ENCODE data around the gene IL20. TPM values are rescaled to one million over a fixed set of nuclear protein-coding genes. Genes with fewer than 3 reads are reported as not detected.
A peak's percentile ranks its signal among the peaks of the same experiment; 100 is the strongest.

IL20 gene
- total and polyA plus RNA-seq, 2 of the 13 experiments (the other 11 are each of a cell fraction or from before 2014, with no cell fraction given) = 0.05 TPM; not detected in 1

DNA sequence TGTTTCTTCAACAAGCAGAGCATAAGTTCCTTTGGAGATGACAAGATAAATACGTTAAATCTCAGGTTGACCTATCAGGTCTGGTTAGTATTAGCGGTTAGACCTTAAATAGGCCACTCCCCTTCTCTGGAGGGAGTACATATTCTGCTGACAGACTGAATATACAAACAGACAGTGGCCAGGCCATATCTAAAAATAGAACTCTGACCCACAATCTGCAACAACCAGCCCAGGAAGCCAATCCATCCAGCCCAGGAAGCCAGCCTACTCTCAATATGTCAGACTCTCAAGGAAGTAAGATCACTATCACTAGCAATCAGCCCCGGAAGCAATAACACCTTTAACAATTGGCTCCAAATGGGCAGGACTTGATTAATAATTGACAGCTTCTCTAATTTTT lies 6.7 kb downstream of the IL20 start:
- FAIRE-seq (no peak), ATAC-seq (no peak), DNase-seq (ENCODE audit: low spot score) (no peak)
- H3K9ac ChIP-seq (ENCODE audit: insufficient read depth, low read depth, low read length) = no peak overlapping the region
- no peaks in the 10 kb centered on the region for H3K79me2 ChIP-seq (ENCODE audit: insufficient read depth, low read length)
- no peak overlapping the region for H3K4me3 ChIP-seq (replicated peaks in 1 of 3; ENCODE audit: insufficient read depth in 1 of 3, low read depth in 2 of 3, low read length in 3 of 3)
- ChIA-PET POLR2A (no interaction called here), CTCF (ENCODE audit: low intra/inter-chr PET ratio, low total read pairs) (no interaction called here)
- no TSS peak for BruUV-seq (replicated peaks)
- H3K9me3 ChIP-seq (ENCODE audit: low read length) = peaks cover 2% of the 10 kb centered on the region; the same call in 1 of the 2 replicates
- H3K27ac ChIP-seq (ENCODE audit: extremely low read length, insufficient read depth, low read length) = no peak overlapping the region
- TF ChIP-seq, protein P1, sequence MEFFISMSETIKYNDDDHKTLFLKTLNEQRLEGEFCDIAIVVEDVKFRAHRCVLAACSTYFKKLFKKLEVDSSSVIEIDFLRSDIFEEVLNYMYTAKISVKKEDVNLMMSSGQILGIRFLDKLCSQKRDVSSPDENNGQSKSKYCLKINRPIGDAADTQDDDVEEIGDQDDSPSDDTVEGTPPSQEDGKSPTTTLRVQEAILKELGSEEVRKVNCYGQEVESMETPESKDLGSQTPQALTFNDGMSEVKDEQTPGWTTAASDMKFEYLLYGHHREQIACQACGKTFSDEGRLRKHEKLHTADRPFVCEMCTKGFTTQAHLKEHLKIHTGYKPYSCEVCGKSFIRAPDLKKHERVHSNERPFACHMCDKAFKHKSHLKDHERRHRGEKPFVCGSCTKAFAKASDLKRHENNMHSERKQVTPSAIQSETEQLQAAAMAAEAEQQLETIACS (CRISPR knock-in tag; IDR thresholded peaks at IDR 0.05) = no peak
- peak; percentile 55; the same call in 1 of the 2 replicates for TF ChIP-seq ZNF792 (CRISPR knock-in tag; IDR thresholded peaks at IDR 0.05)
- in situ Hi-C loops (cut with HindIII; ENCODE audit: extremely low pct_ligation_motif_present, low pct_unique_long_range_greater_than_20kb) = no loop called here
- H3K27me3 ChIP-seq (ENCODE audit: control insufficient read depth in 1 of 2, insufficient read depth in 2 of 2, low read length in 2 of 2) = no peaks in the 10 kb centered on the region
- no peaks in the 10 kb centered on the region for H4K20me1 ChIP-seq (ENCODE audit: insufficient read depth, low read length)
- WGBS (ENCODE audit: low lambda C conversion rate) = 33% methylated on average over 3 of the region's 3 CpGs
- no peak overlapping the region for H2AFZ ChIP-seq (ENCODE audit: low read length)
- intact Hi-C loops (cut with micrococcal nuclease; ENCODE audit: unreplicated experiment) = no loop called here
- H3K4me2 ChIP-seq (ENCODE audit: low read depth, low read length) = no peak overlapping the region
- H3K4me1 ChIP-seq (ENCODE audit: insufficient read depth, low read length) = no peaks in the 10 kb centered on the region
- H3K36me3 ChIP-seq (replicated peaks in 1 of 2; ENCODE audit: control insufficient read depth in 1 of 2, insufficient read depth in 2 of 2, low read length in 2 of 2) = no peaks in the 10 kb centered on the region

DNA sequence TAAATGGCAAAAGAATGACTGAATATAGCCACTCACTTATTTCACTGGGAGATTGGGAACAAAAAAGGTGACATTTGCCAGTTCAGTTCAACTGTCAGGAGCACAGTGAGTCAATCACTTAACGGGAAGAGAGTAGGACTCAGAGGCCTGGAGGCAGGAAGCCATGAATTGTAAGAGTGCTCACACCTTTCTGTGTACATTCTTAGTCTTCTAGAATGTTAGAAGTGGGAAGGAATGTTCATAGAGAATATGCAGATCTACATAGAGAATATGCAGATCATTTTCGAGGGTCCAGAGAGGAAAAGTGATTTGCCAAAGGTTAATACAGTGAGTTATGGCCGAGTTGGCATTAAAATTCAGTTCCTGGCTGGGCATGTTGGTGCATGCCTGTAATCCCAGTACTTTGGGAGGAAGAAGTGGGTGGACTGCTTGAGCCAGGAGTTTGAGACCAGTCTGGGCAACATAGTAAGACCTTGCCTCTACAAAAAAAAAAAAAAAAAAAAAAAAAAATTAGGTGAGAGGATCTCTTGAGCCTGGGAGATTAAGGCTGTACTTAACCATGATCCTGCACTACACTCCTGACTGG lies 8.3 kb downstream of the IL20 start:
- no peaks in the 10 kb centered on the region for H3K27me3 ChIP-seq (ENCODE audit: control insufficient read depth in 1 of 2, insufficient read depth in 2 of 2, low read length in 2 of 2)
- ChIA-PET CTCF (ENCODE audit: low intra/inter-chr PET ratio, low total read pairs) (no interaction called here), POLR2A (no interaction called here)
- no peak overlapping the region for H2AFZ ChIP-seq (ENCODE audit: low read length)
- intact Hi-C loops (cut with micrococcal nuclease; ENCODE audit: unreplicated experiment) = no loop called here
- no peaks in the 10 kb centered on the region for H3K79me2 ChIP-seq (ENCODE audit: insufficient read depth, low read length)
- H3K4me2 ChIP-seq (ENCODE audit: low read depth, low read length) = no peak overlapping the region
- H3K36me3 ChIP-seq (replicated peaks in 1 of 2; ENCODE audit: control insufficient read depth in 1 of 2, insufficient read depth in 2 of 2, low read length in 2 of 2) = no peaks in the 10 kb centered on the region
- TF ChIP-seq, protein P2, sequence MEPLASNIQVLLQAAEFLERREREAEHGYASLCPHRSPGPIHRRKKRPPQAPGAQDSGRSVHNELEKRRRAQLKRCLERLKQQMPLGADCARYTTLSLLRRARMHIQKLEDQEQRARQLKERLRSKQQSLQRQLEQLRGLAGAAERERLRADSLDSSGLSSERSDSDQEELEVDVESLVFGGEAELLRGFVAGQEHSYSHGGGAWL (CRISPR knock-in tag; IDR thresholded peaks at IDR 0.05) = no peak
- TF ChIP-seq, protein P3, sequence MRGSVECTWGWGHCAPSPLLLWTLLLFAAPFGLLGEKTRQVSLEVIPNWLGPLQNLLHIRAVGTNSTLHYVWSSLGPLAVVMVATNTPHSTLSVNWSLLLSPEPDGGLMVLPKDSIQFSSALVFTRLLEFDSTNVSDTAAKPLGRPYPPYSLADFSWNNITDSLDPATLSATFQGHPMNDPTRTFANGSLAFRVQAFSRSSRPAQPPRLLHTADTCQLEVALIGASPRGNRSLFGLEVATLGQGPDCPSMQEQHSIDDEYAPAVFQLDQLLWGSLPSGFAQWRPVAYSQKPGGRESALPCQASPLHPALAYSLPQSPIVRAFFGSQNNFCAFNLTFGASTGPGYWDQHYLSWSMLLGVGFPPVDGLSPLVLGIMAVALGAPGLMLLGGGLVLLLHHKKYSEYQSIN (CRISPR knock-in tag; IDR thresholded peaks at IDR 0.05; ENCODE audit: borderline replicate concordance) = no peak
- TF ChIP-seq ZNF292 (CRISPR knock-in tag; IDR thresholded peaks at IDR 0.05; ENCODE audit: borderline replicate concordance, low read depth) (no peak), ZEB1 (IDR thresholded peaks at IDR 0.05; ENCODE audit: insufficient replicate concordance, low read depth) (no peak), ZFAT (CRISPR knock-in tag; conservative IDR thresholded peaks at IDR 0.05) (no peak), GABPB1 (CRISPR knock-in tag; IDR thresholded peaks at IDR 0.05) (no peak), ZNF484 (CRISPR knock-in tag; IDR thresholded peaks at IDR 0.05; ENCODE audit: borderline replicate concordance, low read depth) (no peak), ZNF878 (CRISPR knock-in tag; IDR thresholded peaks at IDR 0.05) (no peak), SSRP1 (CRISPR knock-in tag; IDR thresholded peaks at IDR 0.05) (no peak), SCMH1 (CRISPR knock-in tag; IDR thresholded peaks at IDR 0.05; ENCODE audit: borderline replicate concordance) (no peak), SYNCRIP (IDR thresholded peaks at IDR 0.05; ENCODE audit: insufficient read depth, low read depth, low read length) (no peak)
- TF ChIP-seq, protein P4, sequence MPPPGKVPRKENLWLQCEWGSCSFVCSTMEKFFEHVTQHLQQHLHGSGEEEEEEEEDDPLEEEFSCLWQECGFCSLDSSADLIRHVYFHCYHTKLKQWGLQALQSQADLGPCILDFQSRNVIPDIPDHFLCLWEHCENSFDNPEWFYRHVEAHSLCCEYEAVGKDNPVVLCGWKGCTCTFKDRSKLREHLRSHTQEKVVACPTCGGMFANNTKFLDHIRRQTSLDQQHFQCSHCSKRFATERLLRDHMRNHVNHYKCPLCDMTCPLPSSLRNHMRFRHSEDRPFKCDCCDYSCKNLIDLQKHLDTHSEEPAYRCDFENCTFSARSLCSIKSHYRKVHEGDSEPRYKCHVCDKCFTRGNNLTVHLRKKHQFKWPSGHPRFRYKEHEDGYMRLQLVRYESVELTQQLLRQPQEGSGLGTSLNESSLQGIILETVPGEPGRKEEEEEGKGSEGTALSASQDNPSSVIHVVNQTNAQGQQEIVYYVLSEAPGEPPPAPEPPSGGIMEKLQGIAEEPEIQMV (CRISPR knock-in tag; IDR thresholded peaks at IDR 0.05; ENCODE audit: low read depth) = no peak
- TF ChIP-seq, protein P5, sequence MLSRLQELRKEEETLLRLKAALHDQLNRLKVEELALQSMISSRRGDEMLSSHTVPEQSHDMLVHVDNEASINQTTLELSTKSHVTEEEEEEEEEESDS (CRISPR knock-in tag; IDR thresholded peaks at IDR 0.05; ENCODE audit: borderline replicate concordance) = no peak
- ATAC-seq (no peak), FAIRE-seq (no peak), DNase-seq (ENCODE audit: low spot score) (no peak)
- in situ Hi-C loops (cut with HindIII; ENCODE audit: extremely low pct_ligation_motif_present, low pct_unique_long_range_greater_than_20kb) = no loop called here
- H3K9me3 ChIP-seq (ENCODE audit: low read length) = peaks cover 17% of the 10 kb centered on the region
- BruUV-seq (replicated peaks) = no TSS peak
- H4K20me1 ChIP-seq (ENCODE audit: insufficient read depth, low read length) = no peaks in the 10 kb centered on the region
- WGBS (ENCODE audit: low lambda C conversion rate) = 6% methylated on average over 3 of the region's 3 CpGs
- no peak overlapping the region for H3K27ac ChIP-seq (ENCODE audit: extremely low read length, insufficient read depth, low read length)
- no peak overlapping the region for H3K4me3 ChIP-seq (replicated peaks in 1 of 3; ENCODE audit: insufficient read depth in 1 of 3, low read depth in 2 of 3, low read length in 3 of 3)
- H3K4me1 ChIP-seq (ENCODE audit: insufficient read depth, low read length) = no peaks in the 10 kb centered on the region
- H3K9ac ChIP-seq (ENCODE audit: insufficient read depth, low read depth, low read length) = no peak overlapping the region
